Activated CD4-positive, alpha-beta T cell treated with anti-CD3 and anti-CD28 coated beads, Interleukin-2, Interleukin-4, amounts not matched to agents 100 ng/mL and 50 ng/mL, durations not matched to agents 16 hours and 8 hours (primary cell): ENCODE measurements around the gene MT1F.
"Not testable (repeated sequence)": the region's sequence is repeated elsewhere in the genome, so short reads cannot be mapped to it uniquely, and the experiment has no call there.

ENCODE experiments used
- DNase-seq: peaks from one replicate; pipeline ENCODE4 v3.0.0-alpha.2; 2020; ENCODE audit warnings: low spot score

Gene MT1F

DNA sequence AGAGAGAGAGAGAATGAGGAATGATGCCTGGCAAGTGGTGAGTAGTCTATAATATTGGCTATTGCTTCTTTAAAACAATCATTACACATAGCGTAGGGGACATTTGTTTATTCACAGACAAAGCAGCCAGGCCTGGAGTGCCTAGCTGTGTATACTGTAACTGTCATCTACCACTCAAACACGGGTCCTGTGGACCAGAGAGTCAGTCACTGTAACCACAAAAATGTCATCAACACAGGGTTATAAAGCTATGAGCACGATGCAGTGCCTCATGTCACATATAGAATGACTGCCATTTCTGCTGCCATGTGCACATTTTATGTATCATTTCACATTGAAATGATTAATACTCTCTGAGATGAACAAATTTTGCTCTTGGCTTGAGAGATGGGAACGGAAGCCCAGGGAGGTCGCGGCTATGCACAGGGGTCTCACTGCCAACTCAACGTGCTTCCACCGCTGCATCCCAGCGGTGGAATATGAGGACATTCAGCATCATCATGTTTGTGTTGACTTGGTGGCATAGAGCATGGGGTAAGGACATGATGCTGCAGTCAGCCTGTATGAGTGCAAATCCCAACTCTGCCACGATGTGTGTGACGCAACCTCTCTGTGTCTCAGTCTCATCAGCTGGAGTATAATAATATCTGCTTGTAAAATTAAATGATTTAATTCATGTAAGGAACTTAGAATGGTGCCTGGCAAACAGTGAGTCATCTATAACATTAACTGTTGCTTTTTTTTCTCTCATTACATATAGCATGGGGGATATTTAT, 15.2 kb downstream of the MT1F start:
- no peak for DNase-seq

DNA sequence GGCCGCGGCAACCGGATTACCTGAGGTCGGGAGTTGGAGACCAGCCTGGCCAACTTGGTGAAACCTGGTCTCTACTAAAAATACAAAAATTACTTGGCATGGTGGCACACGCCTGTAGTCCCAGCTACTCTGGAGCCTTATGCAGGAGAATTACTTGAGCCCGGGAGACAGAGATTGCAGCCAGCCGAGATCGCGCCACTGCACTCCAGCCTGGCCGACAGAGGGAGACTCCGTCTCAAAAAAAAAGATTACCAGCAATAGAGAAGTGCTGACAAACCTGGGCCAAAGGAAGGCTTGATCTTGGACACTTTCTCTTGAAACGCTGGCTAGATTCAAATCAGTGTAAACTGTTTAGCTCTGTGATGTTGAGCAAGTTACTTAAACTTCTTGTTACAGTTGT, 16.2 kb downstream of the MT1F start:
- no peak for DNase-seq

DNA sequence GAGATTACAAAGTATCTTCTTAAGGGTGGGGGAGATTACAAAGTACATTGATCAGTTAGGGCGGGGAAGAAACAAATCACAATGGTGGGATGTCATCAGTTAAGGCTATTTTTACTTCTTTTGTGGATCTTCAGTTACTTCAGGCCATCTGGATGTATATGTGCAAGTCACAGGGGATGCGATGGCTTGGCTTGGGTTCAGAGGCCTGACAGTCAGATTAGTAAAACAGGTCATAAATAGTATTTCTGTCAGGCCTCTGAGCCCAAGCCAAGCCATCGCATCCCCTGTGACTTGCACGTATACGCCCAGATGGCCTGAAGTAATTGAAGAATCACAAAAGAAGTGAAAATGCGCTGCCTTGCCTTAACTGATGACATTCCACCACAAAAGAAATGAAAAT, 16.8 kb downstream of the MT1F start:
- not testable (repeated sequence) for DNase-seq

DNA sequence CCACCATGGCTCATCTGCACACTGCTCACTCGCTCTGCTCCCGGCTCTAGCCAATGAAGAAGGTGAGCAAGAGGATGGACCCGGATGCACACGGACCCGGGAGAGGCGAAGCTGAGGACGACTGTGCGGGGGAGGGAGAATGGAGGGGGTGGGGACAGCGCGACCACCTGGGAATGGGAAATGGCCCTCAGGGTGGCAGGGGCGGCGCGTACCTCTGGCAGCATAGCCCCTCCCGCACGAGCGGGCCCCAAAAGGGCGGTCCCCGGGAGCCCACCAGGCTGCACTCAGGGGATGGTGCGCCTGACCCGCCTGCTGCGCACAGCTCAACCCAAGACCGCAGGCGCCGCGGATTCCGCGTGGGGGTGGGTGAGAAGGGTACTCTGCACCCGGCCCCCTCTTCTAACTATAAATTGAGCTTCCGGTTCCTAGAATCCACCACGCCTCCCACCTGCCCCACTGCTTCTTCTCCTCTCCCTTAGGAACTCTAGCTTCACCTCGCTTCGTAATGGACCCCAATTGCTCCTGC, 18.0 kb downstream of the MT1F start:
- no peak for DNase-seq

DNA sequence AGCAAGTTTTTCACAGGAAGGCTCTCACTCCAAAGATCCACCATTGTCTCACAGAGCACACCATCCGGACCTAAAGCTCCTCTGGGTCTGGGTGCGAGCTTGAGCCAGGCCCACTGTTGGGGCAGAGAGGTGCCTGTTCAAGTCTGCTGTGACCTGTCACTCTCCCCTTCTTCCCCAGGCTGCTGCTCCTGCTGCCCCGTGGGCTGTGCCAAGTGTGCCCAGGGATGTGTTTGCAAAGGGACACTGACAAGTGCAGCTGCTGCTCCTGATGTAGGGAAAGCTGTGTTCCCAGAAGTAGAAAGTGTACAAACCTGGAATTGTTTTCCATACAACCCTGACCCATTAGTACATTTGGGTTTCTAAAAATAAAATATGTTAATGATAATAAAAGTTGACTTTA, 19.7 kb downstream of the MT1F start:
- no peak for DNase-seq

DNA sequence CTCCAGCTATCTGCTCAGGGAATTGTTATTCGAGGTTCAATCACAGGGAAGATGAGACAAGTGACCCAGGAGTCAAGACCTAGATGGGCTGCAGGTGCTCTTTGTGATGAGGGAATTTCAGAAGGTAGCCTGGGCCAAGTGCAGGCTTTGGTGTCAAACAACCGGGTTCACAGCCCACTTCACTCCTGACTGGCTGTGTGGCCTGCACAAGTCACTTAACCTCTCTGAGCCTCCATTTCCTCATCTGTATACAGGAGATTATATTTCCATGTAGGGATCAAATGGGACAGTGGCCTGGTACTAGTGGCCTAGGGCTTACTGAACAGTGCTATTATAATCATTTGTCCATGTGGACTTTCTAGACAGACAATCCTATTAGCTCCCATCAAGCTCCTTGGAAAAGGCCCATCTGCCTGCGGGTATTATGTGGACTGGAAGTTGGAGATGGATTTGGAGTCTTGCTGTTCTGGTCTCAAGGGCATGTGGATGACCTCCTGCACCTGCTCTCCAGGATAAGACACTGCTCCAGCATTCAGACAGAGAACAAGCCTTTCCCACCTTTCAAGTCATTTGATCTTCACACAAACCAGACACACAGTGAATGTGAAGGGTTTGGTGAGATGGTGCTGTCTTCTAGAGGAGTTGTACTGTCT, 21.4 kb downstream of the MT1F start:
- DNase-seq, result no peak

DNA sequence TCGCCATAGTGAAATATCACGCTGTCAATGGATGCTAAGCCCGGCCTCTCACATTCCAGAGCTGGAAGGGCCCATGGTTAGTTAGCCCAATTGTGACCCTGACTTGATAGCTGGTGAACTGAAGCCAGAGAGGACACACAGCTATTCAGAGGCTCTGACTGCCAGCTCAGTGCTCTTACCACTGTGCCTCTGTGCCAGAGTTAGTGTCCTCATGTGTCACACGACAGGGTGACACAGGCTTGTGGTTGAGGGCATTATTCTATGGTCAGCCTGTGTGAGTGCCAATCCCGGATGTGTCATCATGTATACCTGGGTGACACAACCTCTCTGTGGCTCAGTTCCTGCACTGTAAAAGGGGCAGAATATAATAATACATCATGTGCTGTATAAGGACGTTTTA, 22.1 kb downstream of the MT1F start:
- DNase-seq, result peak; percentile 30

DNA sequence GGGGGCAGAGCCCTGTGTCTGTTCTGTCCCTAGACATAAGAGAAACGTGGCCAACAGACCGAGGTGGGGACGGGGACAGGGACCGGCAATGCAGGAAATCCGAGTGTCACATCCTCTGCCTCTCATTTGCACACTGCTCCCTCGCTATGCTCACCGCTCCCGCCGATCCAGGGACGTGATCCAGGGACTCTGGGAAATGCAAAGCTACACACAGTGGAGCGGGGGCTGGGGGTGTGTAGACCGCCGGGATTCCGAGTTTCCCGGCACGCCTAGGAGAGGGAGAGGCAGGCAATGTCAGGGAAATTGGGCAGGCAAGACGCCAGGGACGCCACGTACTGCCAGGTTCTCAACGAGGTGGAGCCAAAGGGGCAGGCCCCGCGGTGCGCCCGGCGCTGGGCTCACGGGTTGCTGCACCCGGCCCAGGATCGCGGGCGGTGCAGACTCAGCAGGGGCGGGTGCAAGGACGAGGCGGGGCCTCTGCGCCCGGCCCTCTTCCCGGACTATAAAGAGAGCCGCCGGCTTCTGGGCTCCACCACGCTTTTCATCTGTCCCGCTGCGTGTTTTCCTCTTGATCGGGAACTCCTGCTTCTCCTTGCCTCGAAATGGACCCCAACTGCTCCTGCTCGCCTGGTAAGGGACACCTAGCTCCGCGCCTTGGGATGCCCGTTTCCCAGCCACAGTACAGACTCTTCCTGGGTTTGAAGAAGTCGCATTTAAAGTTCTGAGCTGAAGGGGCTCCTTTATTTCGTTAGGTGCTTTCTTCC, 24.4 kb downstream of the MT1F start, which contains the start of gene MT1X:
Gene MT1X, plus strand, starts transcription at position 532 of the 764 bp plus-strand sequence. Its CDS starts 71 bp downstream, at position 603.
- peak; percentile 87 for DNase-seq

DNA sequence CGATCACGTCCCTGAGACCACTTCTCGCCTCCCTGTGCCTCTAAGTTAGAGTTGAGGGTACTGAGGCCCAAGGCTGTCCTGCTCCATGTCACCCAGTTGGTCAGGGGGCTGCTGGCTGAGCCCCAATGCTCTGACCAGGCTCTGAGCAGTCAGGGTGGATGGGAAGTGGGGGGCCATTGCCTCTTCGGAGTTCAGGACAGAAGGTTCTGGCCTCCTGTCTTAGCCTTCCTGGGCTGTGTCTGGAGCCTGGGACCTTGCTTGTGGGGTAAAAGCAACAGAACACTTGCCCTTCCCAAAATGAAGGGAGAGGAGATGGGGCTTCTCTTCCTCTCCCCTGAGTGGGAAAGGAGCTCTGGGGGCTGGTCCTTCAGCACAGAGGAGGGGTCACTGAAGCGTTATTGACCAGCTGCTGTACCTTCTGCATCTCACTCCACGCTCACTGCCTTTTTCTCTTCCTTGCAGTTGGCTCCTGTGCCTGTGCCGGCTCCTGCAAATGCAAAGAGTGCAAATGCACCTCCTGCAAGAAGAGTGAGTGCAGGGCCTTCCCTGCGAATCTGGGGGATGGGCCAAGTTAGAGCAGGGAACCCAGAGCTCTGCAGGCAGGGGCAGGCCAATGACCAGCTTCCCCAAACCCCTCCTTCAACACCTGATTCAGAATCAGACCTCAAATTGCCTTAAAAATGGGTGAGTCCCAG, 25.1 kb downstream of the MT1F start:
- DNase-seq, result no peak

DNA sequence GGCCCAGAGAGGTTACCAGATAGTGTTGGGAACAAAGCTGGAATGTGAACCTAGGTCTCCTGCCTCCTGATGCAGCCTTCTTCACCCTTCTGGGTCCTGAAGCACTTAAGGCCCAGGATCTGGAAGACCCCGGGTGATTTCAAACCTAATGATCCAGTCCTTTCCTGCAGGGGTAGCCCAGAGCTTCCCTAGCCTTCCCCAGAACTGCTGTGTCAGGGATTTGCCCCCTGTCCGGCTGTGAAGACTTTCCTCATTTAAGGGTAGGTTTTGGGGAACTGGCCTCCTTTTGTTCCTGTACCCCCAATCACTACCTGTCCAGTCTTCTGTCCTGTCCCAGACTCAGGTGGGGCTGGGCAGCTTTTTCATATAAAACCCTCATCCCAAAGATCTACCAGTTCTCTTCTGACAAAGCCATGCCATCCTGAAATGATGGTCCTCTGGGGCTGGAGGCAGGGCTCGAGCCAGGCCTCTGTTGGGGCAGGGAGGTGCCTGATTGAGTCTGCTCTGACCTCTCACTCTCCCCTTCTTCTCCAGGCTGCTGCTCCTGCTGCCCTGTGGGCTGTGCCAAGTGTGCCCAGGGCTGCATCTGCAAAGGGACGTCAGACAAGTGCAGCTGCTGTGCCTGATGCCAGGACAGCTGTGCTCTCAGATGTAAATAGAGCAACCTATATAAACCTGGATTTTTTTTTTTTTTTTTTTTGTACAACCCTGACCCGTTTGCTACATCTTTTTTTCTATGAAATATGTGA, 25.8 kb downstream of the MT1F start:
- no peak for DNase-seq

DNA sequence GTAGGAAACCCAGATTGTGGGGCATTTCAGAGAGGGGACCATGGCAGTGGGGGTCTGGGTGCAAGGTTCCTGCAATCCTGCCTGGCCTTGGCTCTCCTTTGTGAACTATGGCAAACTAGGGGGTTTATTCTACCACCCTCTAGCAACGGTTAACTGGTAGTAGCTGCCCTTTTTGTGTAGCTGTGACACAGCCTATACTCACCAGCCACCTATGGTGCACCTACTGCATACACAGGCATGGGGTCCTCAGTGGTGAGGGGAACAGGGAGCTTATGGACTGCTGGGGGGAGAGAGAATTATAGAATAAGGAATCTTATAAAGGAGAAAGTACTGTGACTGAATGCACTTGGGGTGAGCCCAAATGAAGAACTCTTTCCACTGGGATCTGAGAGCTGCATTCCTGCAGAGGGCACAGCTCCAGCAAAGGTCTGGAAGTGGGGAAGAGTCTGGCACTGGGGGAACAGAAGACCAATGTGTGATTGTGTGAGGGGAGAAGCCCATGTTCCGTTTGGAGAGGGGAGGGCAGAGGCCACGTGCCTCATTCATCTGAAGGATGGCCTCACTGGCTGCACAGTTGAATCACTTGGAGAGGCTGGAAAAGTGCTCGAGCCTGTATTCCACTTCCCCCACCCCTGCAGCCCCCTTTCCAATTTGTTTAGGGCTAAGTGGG, 26.6 kb downstream of the MT1F start:
- no peak for DNase-seq

DNA sequence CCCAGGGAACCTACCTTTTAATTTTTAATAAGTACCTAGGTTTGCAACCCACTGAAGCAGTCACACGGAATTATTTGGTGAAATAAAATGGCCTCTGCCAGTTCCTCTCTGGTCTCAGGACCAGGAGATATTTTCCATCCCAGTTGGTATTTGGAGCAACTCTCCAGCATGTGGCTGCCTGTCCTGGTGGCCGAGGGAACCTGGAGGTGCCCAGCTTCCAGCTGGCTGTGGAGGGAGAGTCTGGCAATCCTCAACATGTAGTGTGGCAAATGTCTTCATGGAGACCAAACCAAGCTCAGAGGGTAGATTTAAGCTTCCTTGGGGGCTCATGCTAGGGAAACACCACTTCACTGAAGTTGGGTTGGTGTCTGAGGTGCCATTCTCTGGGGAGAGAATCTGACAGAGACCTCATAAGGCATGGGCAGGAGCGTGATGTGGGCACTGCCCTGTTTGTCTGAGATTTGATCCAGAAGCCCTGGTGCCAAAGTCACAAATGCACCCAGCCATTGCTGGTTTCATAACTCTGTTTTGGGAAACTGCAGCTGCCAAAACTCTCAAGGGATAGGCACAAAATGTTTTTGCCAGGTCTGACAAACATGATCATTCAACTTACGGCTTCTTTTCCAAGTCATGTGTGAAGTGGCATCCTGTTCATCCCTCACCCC, 27.3 kb downstream of the MT1F start:
- DNase-seq, result no peak

DNA sequence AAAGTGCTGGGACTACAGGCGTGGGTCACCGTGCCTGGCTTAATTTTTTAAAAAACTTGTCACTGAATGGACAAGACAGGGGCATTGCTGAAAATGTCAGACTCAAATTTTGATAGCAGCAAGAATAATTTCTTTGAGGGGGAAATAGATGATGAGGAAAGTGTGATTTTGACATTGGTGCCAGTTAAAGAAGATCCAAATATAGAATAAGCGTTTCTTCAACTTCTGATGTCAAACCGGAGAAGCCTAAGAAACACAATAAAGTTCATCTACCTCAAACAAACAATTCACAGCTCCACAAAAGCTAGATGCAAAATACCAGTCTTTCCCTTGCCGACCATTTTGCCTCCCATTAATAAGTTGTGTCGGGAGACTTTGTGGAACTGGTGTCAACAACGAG, 29.0 kb downstream of the MT1F start:
- no peak for DNase-seq

DNA sequence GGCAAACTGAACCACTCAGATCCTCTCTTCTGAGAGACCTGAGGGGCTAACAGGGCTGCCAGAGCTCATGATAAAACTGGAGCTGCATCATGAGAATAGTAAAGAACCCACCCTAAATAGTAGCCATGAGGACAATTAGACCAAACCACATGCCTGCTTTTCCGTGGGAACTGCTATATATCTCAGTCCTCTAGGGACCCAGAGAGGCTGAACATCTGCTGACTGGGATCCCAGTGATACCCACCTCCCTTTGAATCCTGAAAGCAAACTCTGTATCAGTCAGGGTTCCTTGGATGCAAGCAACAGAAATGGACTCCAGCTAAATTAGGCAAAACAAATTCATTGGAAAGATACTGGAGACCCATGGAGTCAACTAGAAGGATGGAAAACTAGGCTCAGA, 31.0 kb downstream of the MT1F start:
- DNase-seq, result no peak

DNA sequence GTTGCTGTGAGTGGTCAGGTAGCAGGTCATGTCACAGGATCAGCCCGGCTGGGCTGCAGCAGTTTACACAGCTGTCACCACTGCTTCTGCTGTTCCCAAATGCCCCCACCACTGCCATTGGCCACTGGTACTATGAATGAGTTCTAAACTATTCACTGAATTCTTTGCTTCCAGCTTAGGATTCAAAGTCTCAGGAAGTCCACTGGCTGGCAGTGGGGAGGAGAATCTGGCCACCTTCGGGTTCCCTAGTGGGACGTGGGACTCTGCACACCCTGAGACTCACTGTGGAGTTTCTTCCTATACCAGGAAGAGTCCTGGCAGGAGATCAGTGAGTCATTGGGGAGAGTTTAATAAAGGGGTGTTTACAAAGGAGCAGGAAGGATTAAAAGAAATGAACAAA, 31.4 kb downstream of the MT1F start:
- no peak for DNase-seq

DNA sequence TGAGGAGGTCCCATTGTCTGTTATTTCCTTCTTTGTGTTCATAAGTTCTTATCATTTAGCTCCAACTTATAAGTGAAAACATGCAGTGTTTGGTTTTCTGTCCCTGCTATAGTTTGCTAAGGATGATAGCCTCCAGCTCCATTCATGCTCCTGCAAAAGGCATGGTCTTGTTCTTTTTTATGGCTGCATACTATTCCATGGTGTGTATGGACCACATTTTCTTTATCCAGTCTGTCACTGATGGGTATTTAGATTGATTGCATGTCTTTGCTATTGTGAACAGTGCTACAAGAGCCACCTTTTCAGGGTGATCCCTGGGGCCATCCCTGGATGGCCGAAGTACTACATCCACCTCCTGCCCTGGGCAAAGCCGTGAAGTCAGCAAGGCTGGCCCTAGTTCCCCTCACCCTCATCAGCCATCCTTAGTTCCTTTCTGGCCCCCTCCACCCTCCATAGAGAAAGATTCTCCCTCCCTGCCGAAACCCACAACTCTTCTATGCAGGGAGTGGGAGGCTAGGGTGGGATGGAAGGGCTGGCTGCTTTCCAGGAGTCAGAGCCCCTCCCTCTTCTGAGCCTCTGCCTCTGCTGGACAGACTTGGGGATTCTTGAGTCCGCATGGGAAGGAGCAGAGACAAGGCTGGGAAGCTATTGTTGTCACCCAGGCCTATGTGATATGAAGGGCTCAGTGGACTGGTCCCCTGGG, 32.8 kb downstream of the MT1F start:
- no peak for DNase-seq

DNA sequence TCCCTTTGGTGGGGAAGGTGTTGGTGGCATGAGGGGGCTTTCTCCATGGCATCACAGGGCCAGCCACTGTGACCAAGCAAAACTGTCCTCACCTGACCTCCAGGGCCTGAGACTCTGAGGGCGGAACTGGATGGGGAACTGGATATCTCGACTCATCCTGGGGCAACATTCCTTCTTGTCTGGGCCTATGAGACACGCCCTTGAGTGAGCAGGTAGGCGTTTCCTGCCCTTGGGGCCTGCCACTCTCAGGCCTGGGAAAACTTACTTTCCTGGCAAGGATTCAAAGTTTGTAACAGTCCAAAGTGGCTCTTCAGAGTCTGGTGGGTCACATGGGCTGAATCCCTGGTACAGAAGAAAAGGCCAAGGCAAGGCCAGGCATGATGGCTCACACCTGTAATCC, 34.1 kb downstream of the MT1F start:
- DNase-seq, result no peak

DNA sequence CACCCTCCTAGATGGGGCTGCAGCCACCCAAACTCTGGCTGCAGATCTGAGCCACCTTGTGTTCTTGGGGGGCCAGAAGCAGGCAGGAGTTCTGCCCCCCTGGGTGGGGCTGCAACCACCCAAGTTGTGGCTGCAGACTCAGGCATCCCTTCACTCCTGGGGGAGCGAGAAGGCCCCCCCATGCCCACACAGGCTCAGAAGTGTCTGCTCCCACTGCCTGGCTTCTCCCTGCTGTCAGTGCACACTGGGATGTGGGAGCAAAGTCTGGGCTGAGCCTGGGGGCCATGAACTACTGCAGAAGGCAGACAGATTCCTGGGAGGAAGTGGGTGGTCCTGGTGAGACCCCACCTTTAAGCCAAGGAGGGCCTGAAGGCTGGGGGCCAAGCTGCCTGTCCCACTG, 37.5 kb downstream of the MT1F start:
- DNase-seq, result no peak

DNA sequence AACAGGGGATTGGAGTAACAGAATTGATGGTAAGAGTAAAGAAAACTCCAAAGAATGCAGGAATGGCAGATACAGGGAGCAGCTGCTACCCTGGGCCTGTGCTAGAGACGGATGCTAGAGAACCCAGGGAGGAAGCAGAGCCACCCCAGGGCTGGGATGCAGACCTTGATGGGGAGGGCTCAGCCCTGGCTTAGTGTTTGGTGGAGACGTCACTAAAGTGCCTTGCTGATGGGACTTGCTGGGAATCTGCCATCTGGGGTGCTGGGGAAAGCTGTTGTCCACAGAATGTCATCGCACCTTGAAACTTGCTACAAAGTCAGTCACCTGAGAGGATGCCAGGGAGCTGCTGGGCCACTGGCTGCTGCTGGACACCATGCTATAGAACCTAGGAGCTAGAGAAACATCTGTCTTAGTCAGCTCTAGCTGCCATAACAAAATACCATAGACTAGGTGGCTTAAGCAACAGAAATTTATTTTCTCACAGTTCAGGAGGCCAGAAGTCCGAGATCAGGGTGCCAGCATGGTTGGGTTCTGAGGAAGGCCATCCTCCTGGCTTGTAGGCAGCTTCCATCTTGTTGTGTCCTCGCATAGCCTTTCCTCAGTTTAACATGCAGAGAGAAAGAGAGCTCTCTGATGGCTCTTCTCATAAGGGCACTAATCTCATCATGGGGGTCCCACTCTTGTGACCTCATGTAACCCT, 39.8 kb downstream of the MT1F start:
- DNase-seq, result no peak
